Spleen (tissue), 11 donors: ENCODE results near the gene HAUS1. TPM values are rescaled to one million over a fixed set of nuclear protein-coding genes. Genes with fewer than 3 reads are reported as not detected.
"Not testable (repeated sequence)": the region's sequence is repeated elsewhere in the genome, so short reads cannot be mapped to it uniquely, and the experiment has no call there.

Experiments
- DNase-seq: peaks from one replicate; pipeline ENCODE4 v3.0.0-alpha.2; 2020
- H3K27ac ChIP-seq, 8 donors: fragments of 200-600 bp; sonication (generic) in 7 of 8; 1 replicate in 4 of 8; 2 replicates in 4 of 8; pipeline versions ENCODE4 v1.5.0 to v1.8.0; 2016 to 2021; ENCODE audit warnings: inconsistent platforms in 4 of 8, mild to moderate bottlenecking in 4 of 8, moderate library complexity in 1 of 8
- H3K27me3 ChIP-seq, 7 donors: fragments of 200-600 bp; sonication (generic) in 6 of 7; replicated peaks in 1 of 7; 1 replicate in 4 of 7; 2 replicates in 3 of 7; pipeline versions ENCODE4 v1.5.0 to v1.8.0; 2016 to 2021; ENCODE audit warnings: inconsistent platforms in 3 of 7, mild to moderate bottlenecking in 1 of 7
- H3K36me3 ChIP-seq, 6 donors: fragments of 200-600 bp; sonication (generic) in 5 of 6; 1 replicate in 4 of 6; 2 replicates in 2 of 6; pipeline versions ENCODE4 v1.5.0 to v1.8.0; 2016 to 2021; ENCODE audit warnings: inconsistent platforms in 2 of 6
- H3K4me1 ChIP-seq, 6 donors: fragments of 200-600 bp; sonication (generic) in 5 of 6; 1 replicate in 3 of 6; 2 replicates in 3 of 6; pipeline versions ENCODE4 v1.5.0 to v1.8.0; 2016 to 2021; ENCODE audit warnings: inconsistent platforms in 3 of 6
- H3K4me3 ChIP-seq, 8 donors: fragments of 200-600 bp; sonication (generic) in 7 of 8; 1 replicate in 4 of 8; 2 replicates in 4 of 8; pipeline versions ENCODE4 v1.5.0 to v1.8.0; 2016 to 2021; ENCODE audit warnings: inconsistent platforms in 4 of 8, mild to moderate bottlenecking in 4 of 8, moderate library complexity in 2 of 8
- H3K9me3 ChIP-seq, 8 donors: fragments of 200-600 bp; sonication (generic) in 7 of 8; 1 replicate in 4 of 8; 2 replicates in 4 of 8; pipeline versions ENCODE4 v1.5.0 to v1.8.0; 2016 to 2021; ENCODE audit warnings: inconsistent platforms in 4 of 8
- CTCF ChIP-seq, 11 experiments: fragments of 200-600 bp in 7 of 11; fragments of 450-650 bp in 4 of 11; sonication (generic) in 4 of 11; IDR thresholded peaks in 8 of 11; conservative IDR thresholded peaks in 3 of 11; 1 replicate in 7 of 11; 2 replicates in 4 of 11; pipeline versions ENCODE4 v1.4.0 to v1.8.0; 2016 to 2021; ENCODE audit warnings: antibody characterized with exemption in 11 of 11, inconsistent platforms in 4 of 11, mild to moderate bottlenecking in 1 of 11
- POLR2A ChIP-seq, 3 donors: fragments of 450-650 bp; IDR thresholded peaks; one replicate each; pipeline ENCODE4 v1.5.1; 2017; ENCODE audit warnings: antibody characterized with exemption in 3 of 3, mild to moderate bottlenecking in 1 of 3
- POLR2AphosphoS5 ChIP-seq, 3 donors: sonication (generic); formaldehyde crosslinking; IDR thresholded peaks; one replicate each; pipeline ENCODE4 v1.5.1; 2017; ENCODE audit warnings: antibody characterized with exemption in 3 of 3
- WGBS, 5 donors: extraction: QIAGEN DNeasy Blood & Tissue Kit in 3 of 5; methylation state at CpG; one replicate each; pipeline versions ENCODE4 v1.1.5 to v1.1.7; 2013 to 2018; 5-methylcytosine and 5-hydroxymethylcytosine counted together
- intact Hi-C: fragments of 100-400 bp; cut with DNase I; formaldehyde crosslinking; loops from one replicate; pipeline ENCODE4 v1.15.0; 2023; ENCODE audit warnings: low total_unique reads
- polyA plus RNA-seq, 3 donors: library from polyadenylated mRNA; stranded (reverse); fragments of 200-250 nt; gene quantifications; one replicate each; pipeline ENCODE4 v1.2.1, GENCODE V29; 2013
- total RNA-seq, 7 donors: library from RNA; depleted of rRNA in 3 of 7; stranded (reverse); fragments of >200 nt in 3 of 7; fragmentation: NEBNext Ultra II Directional in 4 of 7; extraction: Animal tissue kit (Norgen Biotek cat#: 25700) in 4 of 7; gene quantifications; one replicate each; pipeline versions ENCODE4 v1.1.0 to v1.2.1, GENCODE V29; 2016 to 2021
- donor health status: healthy with polysubstance abuse.
- donor health status: DM: no; HTN: no; CAD: no; lungs with moderate emphysema.
- donor health status: DM: no; HTN: no; CAD: no.
- donor health status: Bipolar disorder and iron deficiency.
- donor health status: healthy.
- donor health status: DM: no; HTN: no; CAD: no.
- donor health status: DM: yes; HTN: yes; CAD: no.

Gene HAUS1
- total and polyA plus RNA-seq, 10 donors: 15.6 to 44.9 (median 18.7) TPM

GRCh38 chr18:46109386-46109785 is 5.2 kb downstream of the HAUS1 start:
- WGBS, 5 donors: 91 to 97% (median 95%) methylated on average over 5 of the region's 5 CpGs
- TF ChIP-seq CTCF (IDR thresholded peaks at IDR 0.05 in 8 of 11, conservative IDR thresholded peaks at IDR 0.05 in 3 of 11): no peak
- intact Hi-C loops: no loop called here
- no peak overlapping the region for H3K4me3 ChIP-seq
- H3K36me3 ChIP-seq: peaks cover 0 to 74% (median 11%) of the 10 kb centered on the region in 6 donors
- H3K4me1 ChIP-seq: peaks cover 6 to 35% (median 14%) of the 10 kb centered on the region in 6 donors
- no peaks in the 10 kb centered on the region for H3K9me3 ChIP-seq
- no peaks in the 10 kb centered on the region for H3K27me3 ChIP-seq
- H3K27ac ChIP-seq: no peak overlapping the region
- DNase-seq: no peak

DNA sequence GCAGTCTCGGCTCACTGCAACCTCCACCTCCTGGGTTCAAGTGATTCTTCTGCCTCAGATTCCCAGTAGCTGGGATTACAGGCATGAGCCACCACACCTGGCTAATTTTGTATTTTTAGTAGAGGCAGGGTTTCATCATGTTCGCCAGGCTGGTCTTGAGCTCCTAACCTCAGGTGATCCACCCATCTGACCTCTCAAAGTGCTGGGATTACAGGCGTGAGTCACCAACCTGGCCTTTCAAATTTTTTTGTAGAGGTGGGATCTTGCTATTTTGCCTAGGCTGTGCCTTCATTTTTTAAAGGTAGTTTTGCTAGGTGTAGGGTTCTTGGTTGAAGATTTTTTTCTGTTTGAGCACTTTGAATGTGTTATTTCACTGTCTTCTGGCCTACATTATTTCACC is 6.2 kb downstream of the HAUS1 start:
- Histone ChIP-seq H3K4me1 (peaks cover 0 to 26% (median 6%) of the 10 kb centered on the region in 6 donors), H3K9me3 (no peaks in the 10 kb centered on the region), H3K4me3 (no peak overlapping the region), H3K27ac (no peak overlapping the region), H3K27me3 (no peaks in the 10 kb centered on the region), H3K36me3 (peaks cover 0 to 84% (median 16%) of the 10 kb centered on the region in 6 donors)
- no peak for DNase-seq
- WGBS, 5 donors: 96 to 100% (median 98%) methylated on average over 3 of the region's 3 CpGs
- TF ChIP-seq CTCF (IDR thresholded peaks at IDR 0.05 in 8 of 11, conservative IDR thresholded peaks at IDR 0.05 in 3 of 11) (no peak), POLR2AphosphoS5 (IDR thresholded peaks at IDR 0.05) (no peak), POLR2A (IDR thresholded peaks at IDR 0.05) (no peak)
- intact Hi-C loops: no loop called here

- intact Hi-C loops: no loop called here
- TF ChIP-seq CTCF (IDR thresholded peaks at IDR 0.05 in 8 of 11, conservative IDR thresholded peaks at IDR 0.05 in 3 of 11) (no peak), POLR2AphosphoS5 (IDR thresholded peaks at IDR 0.05) (no peak), POLR2A (IDR thresholded peaks at IDR 0.05) (no peak)
- 77 to 100% (median 91%) methylated on average over 1 of the region's 1 CpG for WGBS, 5 donors
Observed at GRCh38 chr18:46113751-46114150, 9.6 kb downstream of the HAUS1 start.

GRCh38 chr18:46126625-46127024 is 22.4 kb downstream of the HAUS1 start:
- intact Hi-C loops, H3K27me3 ChIP-seq, H3K27ac ChIP-seq, H3K4me1 ChIP-seq, H3K4me3 ChIP-seq, DNase-seq, H3K9me3 ChIP-seq: not testable (repeated sequence)
- 71 to 98% (median 96%) methylated on average over 4 of the region's 4 CpGs for WGBS, 5 donors
- H3K36me3 ChIP-seq: peaks cover 0 to 100% (median 78%) of the 10 kb centered on the region in 6 donors

More at GRCh38 chr18:46113751-46114150, 9.6 kb downstream of the HAUS1 start:
- no peak for DNase-seq
- no peaks in the 10 kb centered on the region for H3K27me3 ChIP-seq
- H3K9me3 ChIP-seq: no peaks in the 10 kb centered on the region
- no peak overlapping the region for H3K4me3 ChIP-seq
- no peak overlapping the region for H3K27ac ChIP-seq
- H3K36me3 ChIP-seq: peaks cover 0 to 80% (median 16%) of the 10 kb centered on the region in 6 donors
- no peaks in the 10 kb centered on the region for H3K4me1 ChIP-seq

DNA sequence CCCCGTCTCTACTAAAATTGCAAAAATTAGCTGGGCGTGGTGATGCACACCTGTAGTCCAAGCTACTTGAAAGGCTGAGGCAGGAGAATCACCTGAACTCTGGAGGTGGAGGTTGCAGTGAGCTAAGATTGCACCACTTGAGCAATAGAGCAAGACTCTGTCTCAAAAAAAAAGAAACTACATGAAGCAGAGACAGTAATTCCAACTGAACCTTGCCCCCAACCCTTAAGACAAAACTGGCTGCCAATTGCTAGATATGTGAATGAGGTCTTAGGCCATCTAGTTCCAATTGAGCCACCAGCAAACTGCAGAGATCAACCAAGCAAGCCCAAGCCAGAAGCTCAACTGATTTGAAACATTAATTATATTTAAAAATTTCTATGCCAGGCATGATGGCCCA is 25.9 kb downstream of the HAUS1 start:
- no peak overlapping the region for H3K4me3 ChIP-seq
- peaks cover 0 to 81% (median 51%) of the 10 kb centered on the region in 6 donors for H3K36me3 ChIP-seq
- 95 to 98% (median 97%) methylated on average over 2 of the region's 2 CpGs for WGBS, 5 donors
- no peaks in the 10 kb centered on the region for H3K4me1 ChIP-seq
- H3K27me3 ChIP-seq: no peaks in the 10 kb centered on the region
- TF ChIP-seq POLR2AphosphoS5 (IDR thresholded peaks at IDR 0.05): no peak
- TF ChIP-seq POLR2A (IDR thresholded peaks at IDR 0.05): no peak
- no peak for TF ChIP-seq CTCF (IDR thresholded peaks at IDR 0.05 in 8 of 11, conservative IDR thresholded peaks at IDR 0.05 in 3 of 11)
- intact Hi-C loops: no loop called here
- no peak for DNase-seq
- H3K9me3 ChIP-seq: no peaks in the 10 kb centered on the region
- H3K27ac ChIP-seq: no peak overlapping the region

DNA sequence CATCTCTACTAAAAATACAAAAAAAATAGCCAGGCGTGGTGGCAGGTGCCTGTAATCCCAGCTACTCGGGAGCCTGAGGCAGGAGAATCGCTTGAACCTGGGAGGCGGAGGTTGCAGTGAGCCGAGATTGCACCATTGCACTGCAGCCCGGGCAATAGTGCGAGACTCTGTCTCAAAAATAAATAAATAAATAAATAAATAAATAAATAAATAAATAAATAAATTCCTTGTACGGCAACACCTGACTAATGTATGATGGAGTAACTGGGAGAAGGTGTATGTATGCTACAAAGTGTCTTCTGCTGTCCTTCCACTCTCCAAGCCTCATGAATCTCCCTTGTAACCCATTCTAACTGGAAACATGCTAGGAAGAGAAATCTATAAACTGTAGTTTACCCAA is 26.4 kb downstream of the HAUS1 start:
- H3K27ac ChIP-seq, H3K4me3 ChIP-seq, intact Hi-C loops, H3K4me1 ChIP-seq, DNase-seq, H3K9me3 ChIP-seq, H3K27me3 ChIP-seq: not testable (repeated sequence)
- H3K36me3 ChIP-seq: peaks cover 0 to 76% (median 46%) of the 10 kb centered on the region in 6 donors
- 93 to 99% (median 96%) methylated on average over 8 of the region's 8 CpGs for WGBS, 5 donors
